NCI-H510A treated with DMSO at 0.1 percent for 48 hours (cell line): ENCODE results near the gene FRMD5.

Experiments used
- DNase-seq: peaks from one replicate; lab custom pipeline; 2025; lab: John Stamatoyannopoulos, UW

Gene FRMD5

DNA sequence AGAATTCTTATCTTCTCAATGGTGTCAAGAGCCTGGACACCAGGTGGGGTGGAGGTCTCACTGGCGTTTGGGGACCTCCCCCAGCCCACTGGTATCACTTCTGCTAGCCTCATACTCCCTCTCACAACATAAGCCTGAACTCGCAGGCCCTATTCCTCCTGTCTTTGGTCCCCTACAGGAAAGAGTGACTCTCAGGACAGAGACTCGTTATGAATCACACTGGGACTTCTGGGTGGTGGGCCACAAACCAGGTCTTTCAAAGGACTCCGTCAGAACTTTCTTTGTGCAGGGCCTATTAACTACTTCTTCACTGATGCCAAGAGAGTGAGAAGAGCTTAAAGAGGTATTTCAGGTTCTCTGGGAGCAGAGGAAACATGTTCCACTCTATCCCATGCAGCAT lies 267.9 kb downstream of the FRMD5 start:
- no peak for DNase-seq

DNA sequence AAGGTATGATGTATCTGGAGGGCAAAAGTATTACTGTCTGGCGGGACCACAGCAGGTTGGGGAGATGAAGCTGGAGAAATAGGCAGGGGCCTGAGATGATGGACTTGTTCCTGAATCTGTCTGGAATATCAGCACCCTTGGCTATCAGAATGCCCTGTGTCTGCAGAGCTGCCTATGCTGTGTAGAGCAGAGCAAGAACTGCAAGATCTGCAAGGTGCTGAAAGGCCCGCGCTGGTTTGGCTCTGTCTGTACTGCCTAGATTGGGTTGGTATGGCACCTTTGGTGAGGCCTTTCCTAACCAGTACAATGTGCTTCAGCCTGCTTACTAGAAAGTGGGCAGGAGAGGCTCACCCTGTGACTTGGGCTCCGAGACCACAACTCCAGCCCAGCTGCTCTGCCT lies 271.5 kb downstream of the FRMD5 start:
- no peak for DNase-seq

GRCh38 chr15:43922021-43922420 lies 273.1 kb downstream of the FRMD5 start:
- DNase-seq = no peak

DNA sequence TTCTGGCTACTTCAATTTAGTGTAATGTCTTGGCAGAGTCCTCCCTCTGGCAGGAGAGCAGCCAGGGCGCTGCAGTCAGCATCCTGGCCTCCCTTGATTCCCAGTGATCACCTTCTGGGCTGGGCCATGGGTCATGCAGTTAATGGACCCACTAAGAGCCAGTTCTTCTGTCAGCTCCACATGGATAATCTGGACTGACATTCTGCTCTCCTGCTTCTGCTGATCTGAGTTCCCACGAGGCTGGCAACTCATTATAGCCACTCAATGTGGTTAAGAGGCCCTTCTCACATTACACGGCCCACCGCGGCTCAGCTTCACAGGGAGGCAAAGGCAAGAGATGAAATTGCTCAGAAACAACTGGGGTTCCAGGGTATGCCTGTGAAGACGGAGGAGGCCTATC lies 274.3 kb downstream of the FRMD5 start:
- DNase-seq = peak; percentile 58

- no peak for DNase-seq
Measured at GRCh38 chr15:43920254-43920600, 274.8 kb downstream of the FRMD5 start.

- DNase-seq = no peak
Measured at GRCh38 chr15:43919540-43920253, 275.4 kb downstream of the FRMD5 start.

- no peak for DNase-seq
Measured at GRCh38 chr15:43918717-43919116, 276.4 kb downstream of the FRMD5 start.

DNA sequence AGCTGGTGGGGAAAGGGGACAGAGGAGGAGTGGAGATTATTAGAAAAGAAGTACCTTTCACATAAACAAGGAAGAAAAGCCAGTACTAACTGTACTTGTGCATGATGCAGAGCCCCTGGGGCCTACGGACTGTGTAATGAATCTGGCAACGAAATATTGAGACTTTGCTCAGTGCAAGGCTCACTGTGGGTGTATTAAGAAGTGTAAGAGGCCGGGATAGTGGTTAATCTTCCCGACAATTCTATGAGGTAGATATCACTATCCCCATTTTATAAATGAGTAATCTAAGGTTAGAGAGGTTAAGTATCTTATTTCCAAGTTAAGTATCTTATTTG lies 278.8 kb downstream of the FRMD5 start:
- no peak for DNase-seq

- DNase-seq = no peak
Measured at GRCh38 chr15:43915631-43916325, 279.3 kb downstream of the FRMD5 start.

DNA sequence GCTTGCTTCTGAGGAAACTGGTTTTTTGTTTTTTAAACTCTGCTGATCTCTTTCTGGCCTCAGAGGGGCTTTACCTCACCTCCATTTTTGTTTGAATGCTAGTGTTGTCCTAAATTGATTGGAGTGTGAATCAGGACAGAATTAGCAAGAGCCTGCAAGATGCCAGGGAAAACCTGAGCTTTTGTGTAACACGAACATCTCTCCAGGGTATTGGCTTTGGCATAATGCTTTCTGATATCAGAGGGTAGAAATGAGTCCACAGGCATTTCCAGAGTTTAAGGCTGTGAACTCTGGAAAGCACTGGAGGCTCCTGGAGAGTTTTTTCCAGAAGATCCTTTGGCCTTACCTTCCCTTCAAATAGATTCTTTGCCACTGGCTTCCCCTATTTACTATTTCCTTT lies 281.1 kb downstream of the FRMD5 start:
- DNase-seq = no peak

GRCh38 chr15:43913026-43913780 lies 281.9 kb downstream of the FRMD5 start:
- no peak for DNase-seq

GRCh38 chr15:43912208-43912607 lies 282.9 kb downstream of the FRMD5 start:
- DNase-seq = no peak

DNA sequence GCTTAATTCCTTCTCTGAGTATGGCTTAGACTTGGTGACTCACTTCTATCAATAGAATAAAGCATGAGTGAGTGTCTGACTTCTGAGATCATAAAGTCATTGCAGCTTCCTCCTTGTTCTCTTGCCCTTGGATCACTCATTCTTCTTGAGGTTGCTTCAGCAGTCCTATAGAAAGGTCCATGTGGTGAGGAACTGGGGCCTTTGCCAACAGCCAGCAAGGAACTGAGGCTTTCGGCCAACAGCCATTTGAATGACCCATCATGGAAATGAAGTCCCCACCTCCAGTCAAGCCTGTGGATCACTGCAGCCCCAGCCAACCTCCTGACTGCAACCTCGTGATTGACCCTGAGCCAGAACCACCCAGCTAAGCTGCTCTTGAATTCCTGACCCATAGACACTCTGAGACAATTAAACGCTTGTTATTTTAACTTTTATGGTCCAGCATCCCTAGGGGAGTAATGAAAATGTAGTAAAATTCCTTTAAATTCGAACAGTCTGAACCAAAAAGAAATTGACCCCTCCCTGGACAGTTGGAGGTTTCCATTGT lies 283.8 kb downstream of the FRMD5 start:
- no peak for DNase-seq

DNA sequence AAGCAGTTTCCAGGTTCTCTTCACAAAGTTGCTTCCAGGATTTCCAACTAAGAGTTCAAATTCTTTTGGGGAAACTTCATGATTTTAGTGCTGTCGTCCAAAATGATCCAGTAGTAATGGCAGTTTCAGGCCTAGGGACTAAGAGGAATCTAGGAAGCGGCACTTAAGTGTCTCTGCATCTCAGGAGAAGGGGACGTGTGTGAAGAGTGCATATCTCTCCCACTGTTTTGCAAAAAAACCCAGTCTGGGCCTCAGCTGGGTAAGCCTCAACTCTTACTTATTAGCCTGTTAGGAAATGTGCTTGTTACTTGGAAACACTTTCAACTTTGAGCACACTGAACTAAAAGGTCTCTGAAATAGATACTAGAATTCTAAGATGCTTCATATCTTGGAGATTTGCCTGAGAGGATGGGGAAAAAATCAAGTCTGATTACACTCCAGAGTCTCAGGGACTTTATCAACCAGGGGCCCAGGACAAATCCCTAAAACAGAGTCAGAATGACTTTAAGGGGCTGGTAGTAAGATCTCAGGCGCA lies 286.5 kb downstream of the FRMD5 start:
- DNase-seq = no peak

DNA sequence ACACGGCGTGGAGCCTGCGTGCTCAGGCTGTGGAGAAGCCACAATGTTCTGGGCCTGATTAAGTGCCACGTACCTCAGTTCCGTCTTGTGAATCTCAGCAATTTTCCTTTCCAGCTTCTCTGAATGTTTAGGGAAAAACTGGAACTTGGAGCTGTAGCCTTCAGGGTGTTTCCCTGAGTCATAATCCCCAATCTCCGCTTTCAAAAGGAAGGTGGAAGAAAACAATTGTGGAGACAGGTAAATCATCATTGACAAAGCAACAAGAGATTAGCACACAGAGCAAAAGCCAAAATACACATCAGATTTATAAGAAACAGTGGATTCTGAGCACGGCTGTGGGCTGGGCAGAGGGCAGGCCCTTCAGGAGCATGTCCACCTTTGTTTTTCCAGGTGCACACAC lies 289.3 kb downstream of the FRMD5 start:
- DNase-seq = no peak

GRCh38 chr15:43903864-43904290 lies 291.2 kb downstream of the FRMD5 start:
- DNase-seq = no peak

DNA sequence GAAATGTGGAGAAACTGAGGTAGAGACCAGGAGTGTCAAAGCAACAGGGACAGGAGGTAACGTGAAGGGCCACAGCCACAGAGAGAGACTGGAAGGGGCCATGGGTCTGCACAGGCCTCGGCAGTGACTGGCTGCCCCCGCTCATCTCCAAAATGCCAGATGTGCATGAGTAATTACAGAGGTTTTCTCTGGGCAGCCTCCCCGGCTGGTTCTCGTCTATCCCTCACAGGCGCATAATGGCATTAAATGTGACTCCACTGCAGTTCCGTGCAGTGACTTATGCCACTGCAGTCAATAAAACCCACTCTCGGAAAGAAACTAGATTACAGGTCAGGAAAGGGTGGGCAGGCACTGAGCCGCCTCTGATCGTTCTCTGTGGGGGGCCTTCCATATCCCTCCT lies 293.6 kb downstream of the FRMD5 start:
- DNase-seq = no peak

DNA sequence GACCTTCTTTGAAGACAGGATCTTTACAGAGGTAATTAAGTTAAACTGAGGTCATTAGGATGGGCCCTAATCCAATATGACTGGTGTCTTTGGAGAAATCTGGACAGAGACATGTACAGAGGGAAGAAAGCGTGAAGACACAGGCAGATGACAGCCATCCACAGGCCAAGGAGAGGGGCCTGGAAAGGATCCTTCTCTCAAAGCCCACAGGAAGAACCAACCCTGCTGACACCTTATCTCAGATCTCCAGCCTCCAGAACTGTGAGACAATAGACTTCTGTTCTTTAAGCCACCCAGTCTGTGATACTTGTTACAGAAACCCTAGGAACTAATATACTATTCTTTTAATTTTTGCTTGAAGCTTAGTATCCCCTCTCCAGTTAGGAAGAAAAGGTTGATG lies 294.1 kb downstream of the FRMD5 start:
- no peak for DNase-seq

- no peak for DNase-seq
Measured at GRCh38 chr15:43899928-43900327, 295.1 kb downstream of the FRMD5 start.

GRCh38 chr15:43898891-43899290 lies 296.2 kb downstream of the FRMD5 start:
- DNase-seq = no peak

- DNase-seq = no peak
Measured at GRCh38 chr15:43896543-43896942, 298.5 kb downstream of the FRMD5 start.

DNA sequence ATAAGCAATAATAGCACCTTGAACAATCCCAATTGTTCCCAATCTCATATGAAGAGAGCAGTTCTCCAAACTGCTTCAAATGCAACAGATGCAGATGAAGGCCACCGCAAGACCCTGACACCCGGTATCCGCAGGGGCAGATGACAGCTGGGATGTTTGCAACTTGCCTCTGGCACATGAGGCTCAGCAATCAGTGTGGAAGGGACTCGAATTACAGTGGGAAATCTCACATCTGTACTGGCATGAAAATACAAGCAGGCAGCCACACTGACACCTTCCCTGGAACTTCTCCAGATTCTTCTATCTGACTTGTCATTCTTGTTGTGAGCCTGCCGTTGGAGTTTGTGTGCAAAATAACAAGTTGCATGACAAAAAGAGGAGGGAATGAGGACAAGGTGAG lies 299.5 kb downstream of the FRMD5 start:
- DNase-seq = no peak

DNA sequence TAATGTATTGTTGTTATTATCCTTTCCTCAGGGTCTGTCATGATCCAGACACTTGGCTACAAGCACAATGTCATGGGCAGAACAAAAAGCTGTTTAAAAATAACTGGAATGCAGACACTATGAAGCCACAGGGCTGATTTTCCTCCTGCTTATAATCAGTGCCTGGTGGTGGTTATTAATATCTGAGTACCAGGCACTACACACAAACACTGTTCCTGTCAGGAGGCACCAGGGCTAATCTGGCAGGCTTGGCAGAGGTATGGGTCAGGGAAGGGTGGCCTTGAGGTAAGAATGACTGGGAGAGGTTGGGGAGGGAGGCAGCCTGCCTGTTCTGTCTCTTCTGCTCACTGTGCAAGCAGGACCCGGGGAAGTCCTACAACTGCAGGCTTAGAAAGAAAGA lies 301.1 kb downstream of the FRMD5 start:
- DNase-seq = no peak
